ENCODE measurements around the gene TTLL11.
"Not testable (repeated sequence)": the region's sequence is repeated elsewhere in the genome, so short reads cannot be mapped to it uniquely, and the experiment has no call there.

Gene TTLL11

GRCh38 chr9:121984726-121985402, 108.2 kb downstream of the TTLL11 start:
- Histone ChIP-seq H3K27ac (no peak overlapping the region), H3K9me3 (no peaks in the 10 kb centered on the region), H3K4me1 (ENCODE audit: control insufficient read depth in 1 of 2, insufficient read depth in 1 of 2, low read depth in 1 of 2, low read length in 1 of 2) (no peaks in the 10 kb centered on the region)

GRCh38 chr9:121983736-121984135, 109.4 kb downstream of the TTLL11 start:
- Histone ChIP-seq H3K9me3 (no peaks in the 10 kb centered on the region), H3K4me3 (ENCODE audit: low read depth in 1 of 2, low read length in 1 of 2) (no peak overlapping the region), H3K4me1 (ENCODE audit: control insufficient read depth in 1 of 2, insufficient read depth in 1 of 2, low read depth in 1 of 2, low read length in 1 of 2) (no peaks in the 10 kb centered on the region), H3K27me3 (no peaks in the 10 kb centered on the region), H3K27ac (no peak overlapping the region), H3K36me3 (no peaks in the 10 kb centered on the region)
- TF ChIP-seq CTCF (IDR thresholded peaks at IDR 0.05), result no peak

More at GRCh38 chr9:121984726-121985402, 108.2 kb downstream of the TTLL11 start:
- Histone ChIP-seq H3K4me3 (ENCODE audit: low read depth in 1 of 2, low read length in 1 of 2) (no peak overlapping the region), H3K36me3 (no peaks in the 10 kb centered on the region), H3K27me3 (no peaks in the 10 kb centered on the region)
- no peak for TF ChIP-seq CTCF (IDR thresholded peaks at IDR 0.05)

- no peak overlapping the region for H3K27ac ChIP-seq
- H3K4me1 ChIP-seq (ENCODE audit: control insufficient read depth in 1 of 2, insufficient read depth in 1 of 2, low read depth in 1 of 2, low read length in 1 of 2), result no peaks in the 10 kb centered on the region
- H3K9me3 ChIP-seq, result no peaks in the 10 kb centered on the region
- H3K36me3 ChIP-seq, result no peaks in the 10 kb centered on the region
- no peak for TF ChIP-seq CTCF (IDR thresholded peaks at IDR 0.05)
- H3K4me3 ChIP-seq (ENCODE audit: low read depth in 1 of 2, low read length in 1 of 2), result no peak overlapping the region
- no peaks in the 10 kb centered on the region for H3K27me3 ChIP-seq
These were observed 111.8 kb downstream of the TTLL11 start for GRCh38 chr9:121981118-121981883.

- not testable (repeated sequence) for H3K36me3 ChIP-seq; H3K27ac ChIP-seq; H3K9me3 ChIP-seq; H3K4me3 ChIP-seq (ENCODE audit: low read depth in 1 of 2, low read length in 1 of 2); H3K27me3 ChIP-seq; H3K4me1 ChIP-seq (ENCODE audit: control insufficient read depth in 1 of 2, insufficient read depth in 1 of 2, low read depth in 1 of 2, low read length in 1 of 2)
These were observed 112.4 kb downstream of the TTLL11 start for GRCh38 chr9:121980665-121981064.

GRCh38 chr9:121979736-121980135, 113.4 kb downstream of the TTLL11 start:
- H3K27ac ChIP-seq, result no peak overlapping the region
- no peak overlapping the region for H3K4me3 ChIP-seq (ENCODE audit: low read depth in 1 of 2, low read length in 1 of 2)
- H3K9me3 ChIP-seq, result no peaks in the 10 kb centered on the region
- no peaks in the 10 kb centered on the region for H3K27me3 ChIP-seq
- H3K36me3 ChIP-seq, result no peaks in the 10 kb centered on the region
- H3K4me1 ChIP-seq (ENCODE audit: control insufficient read depth in 1 of 2, insufficient read depth in 1 of 2, low read depth in 1 of 2, low read length in 1 of 2), result no peaks in the 10 kb centered on the region
- TF ChIP-seq CTCF (IDR thresholded peaks at IDR 0.05), result no peak

GRCh38 chr9:121976751-121977150, 116.4 kb downstream of the TTLL11 start:
- Histone ChIP-seq H3K9me3 (no peaks in the 10 kb centered on the region), H3K4me3 (ENCODE audit: low read depth in 1 of 2, low read length in 1 of 2) (no peak overlapping the region), H3K27me3 (no peaks in the 10 kb centered on the region), H3K4me1 (ENCODE audit: control insufficient read depth in 1 of 2, insufficient read depth in 1 of 2, low read depth in 1 of 2, low read length in 1 of 2) (no peaks in the 10 kb centered on the region), H3K27ac (no peak overlapping the region), H3K36me3 (no peaks in the 10 kb centered on the region)
- TF ChIP-seq CTCF (IDR thresholded peaks at IDR 0.05), result no peak
